Measurements from ENCODE around the gene KCNH1.

- TF ChIP-seq POLR2A (IDR thresholded peaks at IDR 0.05) (no peak), CTCF (IDR thresholded peaks at IDR 0.05) (no peak)
These were observed 378.9 kb downstream of the KCNH1 start for GRCh38 chr1:210754878-210755665.

Data from lower leg skin (tissue), 3 donors.